ENCODE results near the gene ENAH.
A peak's percentile ranks its signal among the peaks of the same experiment; 100 is the strongest.

The ENAH gene

DNA sequence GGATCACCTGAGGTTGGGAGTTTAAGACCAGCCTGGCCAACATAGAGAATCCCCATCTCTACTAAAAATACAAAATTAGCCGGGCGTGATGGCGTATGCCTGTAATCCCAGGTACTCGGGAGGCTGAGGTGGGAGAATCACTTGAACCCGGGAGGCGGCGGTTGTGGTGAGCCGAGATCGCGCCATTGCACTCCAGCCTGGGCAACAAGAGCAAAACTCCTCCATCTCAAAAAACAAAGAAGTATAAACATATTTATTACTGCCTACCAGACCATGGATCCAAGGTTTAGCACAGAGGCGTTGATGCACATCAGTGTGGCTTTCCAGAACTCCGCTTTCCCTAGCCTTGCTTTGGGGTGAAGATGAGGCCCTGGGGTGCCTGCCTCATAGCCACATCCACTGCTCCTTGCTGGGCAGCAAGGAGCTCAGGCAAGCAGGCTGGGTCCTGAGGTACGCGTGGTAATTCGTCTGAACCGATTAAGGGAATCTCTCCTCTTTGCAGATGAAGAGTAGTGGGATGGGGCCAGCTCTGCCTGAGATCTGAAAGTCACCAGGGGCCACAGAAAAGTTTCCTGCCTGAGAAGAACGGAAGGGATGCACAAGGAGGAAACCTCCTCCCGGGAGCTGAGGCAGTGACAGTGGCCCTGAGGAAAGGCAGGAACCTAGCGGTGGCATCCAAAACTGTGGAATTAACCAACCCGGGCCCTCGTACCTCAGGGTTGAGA is 172.8 kb downstream of the ENAH start:
- H3K9me2 ChIP-seq (replicated peaks; ENCODE audit: control insufficient read depth, low read length), result no peaks in the 10 kb centered on the region
- no peak for TF ChIP-seq EZH2phosphoT487 (IDR thresholded peaks at IDR 0.05; ENCODE audit: borderline replicate concordance, low read length)
- TF ChIP-seq, protein P1, sequence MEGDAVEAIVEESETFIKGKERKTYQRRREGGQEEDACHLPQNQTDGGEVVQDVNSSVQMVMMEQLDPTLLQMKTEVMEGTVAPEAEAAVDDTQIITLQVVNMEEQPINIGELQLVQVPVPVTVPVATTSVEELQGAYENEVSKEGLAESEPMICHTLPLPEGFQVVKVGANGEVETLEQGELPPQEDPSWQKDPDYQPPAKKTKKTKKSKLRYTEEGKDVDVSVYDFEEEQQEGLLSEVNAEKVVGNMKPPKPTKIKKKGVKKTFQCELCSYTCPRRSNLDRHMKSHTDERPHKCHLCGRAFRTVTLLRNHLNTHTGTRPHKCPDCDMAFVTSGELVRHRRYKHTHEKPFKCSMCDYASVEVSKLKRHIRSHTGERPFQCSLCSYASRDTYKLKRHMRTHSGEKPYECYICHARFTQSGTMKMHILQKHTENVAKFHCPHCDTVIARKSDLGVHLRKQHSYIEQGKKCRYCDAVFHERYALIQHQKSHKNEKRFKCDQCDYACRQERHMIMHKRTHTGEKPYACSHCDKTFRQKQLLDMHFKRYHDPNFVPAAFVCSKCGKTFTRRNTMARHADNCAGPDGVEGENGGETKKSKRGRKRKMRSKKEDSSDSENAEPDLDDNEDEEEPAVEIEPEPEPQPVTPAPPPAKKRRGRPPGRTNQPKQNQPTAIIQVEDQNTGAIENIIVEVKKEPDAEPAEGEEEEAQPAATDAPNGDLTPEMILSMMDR (IDR thresholded peaks at IDR 0.05; ENCODE audit: low read depth, low read length, poor library complexity, severe bottlenecking), result no peak
- peak overlapping the region; percentile 37 for H3K4me2 ChIP-seq (ENCODE audit: low read length)
- H3K4me3 ChIP-seq (ENCODE audit: low read length), result no peak overlapping the region
- no peak overlapping the region for H3K27ac ChIP-seq (ENCODE audit: low read depth, low read length)
- H3K79me2 ChIP-seq (ENCODE audit: control insufficient read depth, low read length), result no peaks in the 10 kb centered on the region
- peaks cover 38% of the 10 kb centered on the region for H3K4me1 ChIP-seq (ENCODE audit: control insufficient read depth, low read length)
- peaks cover 32% of the 10 kb centered on the region for H3K27me3 ChIP-seq (ENCODE audit: control insufficient read depth, low read length)
- H3K36me3 ChIP-seq (ENCODE audit: control insufficient read depth, low read length), result no peaks in the 10 kb centered on the region
- H4K20me1 ChIP-seq (ENCODE audit: control insufficient read depth, insufficient read depth, low read depth, low read length), result no peaks in the 10 kb centered on the region
- no peaks in the 10 kb centered on the region for H3F3A ChIP-seq (ENCODE audit: control insufficient read depth, insufficient read depth)
- no peaks in the 10 kb centered on the region for H3K9me3 ChIP-seq (ENCODE audit: control insufficient read depth, insufficient read depth, low read length)

DNA sequence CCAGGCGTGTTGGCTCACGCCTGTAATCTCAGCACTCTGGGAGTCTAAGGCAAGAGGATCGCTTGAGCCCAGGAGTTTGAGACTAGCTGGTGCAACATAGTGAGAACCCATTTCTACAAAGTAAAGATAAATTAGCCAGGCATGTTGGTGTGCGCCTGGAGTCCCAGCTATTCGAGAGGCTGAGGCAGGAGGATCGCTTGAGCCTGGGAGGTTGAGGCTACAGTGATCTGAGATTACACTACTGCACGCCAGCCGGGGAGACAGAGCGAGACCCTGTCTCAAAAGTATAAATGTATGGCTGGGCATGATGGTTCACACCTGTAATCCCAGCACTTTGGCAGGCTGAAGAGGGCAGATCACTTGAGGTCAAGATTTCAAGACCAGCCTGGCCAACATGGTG is 173.6 kb downstream of the ENAH start:
- H3K36me3 ChIP-seq (ENCODE audit: control insufficient read depth, low read length), result no peaks in the 10 kb centered on the region
- no peaks in the 10 kb centered on the region for H3K9me2 ChIP-seq (replicated peaks; ENCODE audit: control insufficient read depth, low read length)
- no peak overlapping the region for H3K27ac ChIP-seq (ENCODE audit: low read depth, low read length)
- H3K27me3 ChIP-seq (ENCODE audit: control insufficient read depth, low read length), result peaks cover 31% of the 10 kb centered on the region
- no peak overlapping the region for H3K4me3 ChIP-seq (ENCODE audit: low read length)
- peak overlapping the region; percentile 35 for H3K4me2 ChIP-seq (ENCODE audit: low read length)
- TF ChIP-seq EZH2phosphoT487 (IDR thresholded peaks at IDR 0.05; ENCODE audit: borderline replicate concordance, low read length), result no peak
- TF ChIP-seq, protein P1 (IDR thresholded peaks at IDR 0.05; ENCODE audit: low read depth, low read length, poor library complexity, severe bottlenecking), result no peak
- H4K20me1 ChIP-seq (ENCODE audit: control insufficient read depth, insufficient read depth, low read depth, low read length), result no peaks in the 10 kb centered on the region
- peaks cover 42% of the 10 kb centered on the region for H3K4me1 ChIP-seq (ENCODE audit: control insufficient read depth, low read length)
- no peaks in the 10 kb centered on the region for H3K79me2 ChIP-seq (ENCODE audit: control insufficient read depth, low read length)
- H3F3A ChIP-seq (ENCODE audit: control insufficient read depth, insufficient read depth), result no peaks in the 10 kb centered on the region
- H3K9me3 ChIP-seq (ENCODE audit: control insufficient read depth, insufficient read depth, low read length), result no peaks in the 10 kb centered on the region

DNA sequence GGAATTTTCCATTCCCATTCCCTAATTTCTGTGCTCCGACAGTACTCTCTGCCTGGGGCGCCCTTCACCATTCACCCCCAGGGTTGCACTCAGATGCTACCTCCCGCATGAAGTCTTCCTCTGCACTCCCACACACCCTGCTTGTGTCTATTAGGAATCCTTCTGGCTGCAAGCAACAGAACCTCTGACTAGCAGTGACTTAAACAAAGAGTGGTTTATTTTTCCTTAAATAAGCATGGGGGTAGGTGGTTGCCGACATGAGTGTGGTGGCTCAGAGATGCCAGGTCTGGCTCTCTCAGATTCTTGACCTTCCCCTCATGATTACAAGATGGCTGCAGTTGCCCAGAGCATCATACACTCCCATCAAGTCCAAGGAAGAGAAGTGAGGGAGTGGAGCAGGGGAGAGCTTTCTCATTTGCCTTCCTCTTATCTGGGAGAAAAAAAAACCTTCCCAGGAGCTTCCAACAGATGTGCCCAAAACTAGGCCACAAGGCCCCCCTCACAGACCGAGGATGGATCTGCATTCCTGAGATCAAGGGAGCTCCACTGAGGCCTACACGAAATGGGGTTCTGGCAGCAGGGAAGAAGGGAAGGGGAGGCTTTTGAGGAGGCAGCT is 175.5 kb downstream of the ENAH start:
- H3K27ac ChIP-seq (ENCODE audit: low read depth, low read length), result no peak overlapping the region
- H3K4me3 ChIP-seq (ENCODE audit: low read length), result no peak overlapping the region
- peaks cover 22% of the 10 kb centered on the region for H3K27me3 ChIP-seq (ENCODE audit: control insufficient read depth, low read length)
- peaks cover 45% of the 10 kb centered on the region for H3K4me1 ChIP-seq (ENCODE audit: control insufficient read depth, low read length)
- H3K79me2 ChIP-seq (ENCODE audit: control insufficient read depth, low read length), result no peaks in the 10 kb centered on the region
- TF ChIP-seq, protein P1 (IDR thresholded peaks at IDR 0.05; ENCODE audit: low read depth, low read length, poor library complexity, severe bottlenecking), result no peak
- no peak for TF ChIP-seq EZH2phosphoT487 (IDR thresholded peaks at IDR 0.05; ENCODE audit: borderline replicate concordance, low read length)
- no peak overlapping the region for H3K4me2 ChIP-seq (ENCODE audit: low read length)
- no peaks in the 10 kb centered on the region for H3K9me2 ChIP-seq (replicated peaks; ENCODE audit: control insufficient read depth, low read length)
- H4K20me1 ChIP-seq (ENCODE audit: control insufficient read depth, insufficient read depth, low read depth, low read length), result no peaks in the 10 kb centered on the region
- no peaks in the 10 kb centered on the region for H3K36me3 ChIP-seq (ENCODE audit: control insufficient read depth, low read length)
- H3F3A ChIP-seq (ENCODE audit: control insufficient read depth, insufficient read depth), result no peaks in the 10 kb centered on the region
- H3K9me3 ChIP-seq (ENCODE audit: control insufficient read depth, insufficient read depth, low read length), result no peaks in the 10 kb centered on the region
